A549 (cell line): ENCODE measurements around the gene RALGPS2.

Source experiments
- CBX2 ChIP-seq: fragments of 200-600 bp; sonication (generic); IDR thresholded peaks from 2 replicates; pipeline ENCODE4 v1.6.1; 2016; ENCODE audit warnings: low read depth, mild to moderate bottlenecking, borderline replicate concordance
- CHD2 ChIP-seq: fragments of 150-350 bp; IDR thresholded peaks from 2 replicates; pipeline ENCODE4 v1.6.1; 2014; ENCODE audit warnings: low read length; ENCODE audit not compliant: partially characterized antibody
- CHD4 ChIP-seq: fragments of 200-600 bp; sonication (generic); IDR thresholded peaks from 2 replicates; pipeline ENCODE4 v1.6.1; 2016; ENCODE audit warnings: antibody characterized with exemption, mild to moderate bottlenecking, borderline replicate concordance
- CTCF ChIP-seq: fragments of >200 bp; sonication (Bioruptor Twin); formaldehyde crosslinking; IDR thresholded peaks from 3 replicates; pipeline ENCODE4 v1.5.1; 2016
- E2F6 ChIP-seq: IDR thresholded peaks from 2 replicates; pipeline ENCODE4 v1.6.1; 2012; ENCODE audit warnings: low read depth, borderline replicate concordance
- EHMT2 ChIP-seq: fragments of 200-600 bp; sonication (generic); IDR thresholded peaks from 2 replicates; pipeline ENCODE4 v1.6.1; 2016; ENCODE audit warnings: antibody characterized with exemption, low read depth, mild to moderate bottlenecking, moderate library complexity
- JUN ChIP-seq, 2 experiments: fragments of >200 bp; sonication (Bioruptor Twin); formaldehyde crosslinking; IDR thresholded peaks; 2 replicates in 1 of 2; 3 replicates in 1 of 2; pipeline ENCODE4 v1.6.1; 2016 to 2017
- POLR2A ChIP-seq: IDR thresholded peaks from 2 replicates; pipeline ENCODE4 v1.6.1; 2012; ENCODE audit warnings: mild to moderate bottlenecking, low read length
- RAD21 ChIP-seq, 2 experiments: fragments of >200 bp in 1 of 2; sonication (Bioruptor Twin) in 1 of 2; formaldehyde crosslinking in 1 of 2; IDR thresholded peaks in 1 of 2; conservative IDR thresholded peaks in 1 of 2; 2 replicates in 1 of 2; 3 replicates in 1 of 2; pipeline ENCODE4 v1.6.1; 2012 to 2018; ENCODE audit warnings: inconsistent platforms in 1 of 2

GRCh38 chr1:178945763-178946266 is 220.8 kb downstream of the RALGPS2 start:
- no peak for TF ChIP-seq CHD4
- TF ChIP-seq CHD2: no peak
- no peak for TF ChIP-seq JUN (IDR thresholded peaks at IDR 0.05)
- TF ChIP-seq RAD21 (conservative IDR thresholded peaks at IDR 0.05 in 1 of 2, IDR thresholded peaks at IDR 0.05 in 1 of 2): no peak
- TF ChIP-seq EHMT2: no peak
- no peak for TF ChIP-seq E2F6
- TF ChIP-seq CTCF: no peak
- no peak for TF ChIP-seq POLR2A
- no peak for TF ChIP-seq CBX2
